A549 (cell line): ENCODE results near the gene ITGA8.

Experiments used
- CTCF ChIP-seq: fragments of >200 bp; sonication (Bioruptor Twin); formaldehyde crosslinking; IDR thresholded peaks from 3 replicates; pipeline ENCODE4 v1.5.1; 2016
- EP300 ChIP-seq, 2 experiments: fragments of >200 bp; sonication (Bioruptor Twin); formaldehyde crosslinking; IDR thresholded peaks; 2 replicates in 1 of 2; 3 replicates in 1 of 2; pipeline ENCODE4 v1.6.1; 2016 to 2017
- GATA3 ChIP-seq: IDR thresholded peaks from 2 replicates; pipeline ENCODE4 v1.6.1; 2012; ENCODE audit warnings: borderline replicate concordance
- HDAC2 ChIP-seq: fragments of 200-600 bp; sonication (generic); IDR thresholded peaks from 2 replicates; pipeline ENCODE4 v1.6.1; 2016
- HMGXB4 ChIP-seq: fragments of 250-450 bp; sonication (Bioruptor Pico); IDR thresholded peaks from 2 replicates; pipeline ENCODE4 v1.5.0; 2021; ENCODE audit warnings: mild to moderate bottlenecking, moderate library complexity, borderline replicate concordance
- KDM1A ChIP-seq: fragments of 200-600 bp; sonication (generic); IDR thresholded peaks from 2 replicates; pipeline ENCODE4 v1.6.1; 2016; ENCODE audit warnings: low read depth, mild to moderate bottlenecking
- SMC3 ChIP-seq: fragments of >200 bp; sonication (Bioruptor Twin); formaldehyde crosslinking; IDR thresholded peaks from 3 replicates; pipeline ENCODE4 v1.6.1; 2018; ENCODE audit warnings: inconsistent platforms

GRCh38 chr10:15751046-15751445 is 31.3 kb upstream of the ITGA8 start:
- TF ChIP-seq HMGXB4 (CRISPR knock-in tag) (no peak), CTCF (no peak), GATA3 (no peak), HDAC2 (no peak), EP300 (IDR thresholded peaks at IDR 0.05) (no peak), SMC3 (no peak), KDM1A (no peak)
